Karpas-422 (cell line): ENCODE results near the gene NEGR1. TPM values are rescaled to one million over a fixed set of nuclear protein-coding genes. Genes with fewer than 3 reads are reported as not detected.

ENCODE experiments used
- DNase-seq: peaks from one replicate; pipeline ENCODE4 v3.0.0-alpha.2; 2015
- H2AFZ ChIP-seq: fragments of 200-600 bp; sonication (generic); 2 replicates; pipeline ENCODE4 v1.6.1; 2014; ENCODE audit warnings: antibody characterized with exemption, low read length, mixed read lengths
- H3K27ac ChIP-seq: fragments of 200-600 bp; sonication (generic); 2 replicates; pipeline ENCODE4 v1.5.1; 2014; ENCODE audit warnings: mild to moderate bottlenecking, low read length, moderate library complexity
- H3K27me3 ChIP-seq: fragments of 200-600 bp; sonication (generic); 2 replicates; pipeline ENCODE4 v1.6.1; 2014; ENCODE audit warnings: low read length, mixed read lengths
- H3K36me3 ChIP-seq: fragments of 200-600 bp; sonication (generic); 2 replicates; pipeline ENCODE4 v1.6.1; 2014; ENCODE audit warnings: low read length, mixed read lengths; ENCODE audit not compliant: insufficient read depth
- H3K4me1 ChIP-seq: fragments of 200-600 bp; sonication (generic); 2 replicates; pipeline ENCODE4 v1.6.1; 2014; ENCODE audit warnings: mild to moderate bottlenecking, low read length, mixed read lengths
- H3K4me2 ChIP-seq: fragments of 200-600 bp; sonication (generic); 2 replicates; pipeline ENCODE4 v1.6.1; 2014; ENCODE audit warnings: low read length, low read depth, mild to moderate bottlenecking; ENCODE audit not compliant: poor library complexity, severe bottlenecking
- H3K4me3 ChIP-seq: fragments of 200-600 bp; sonication (generic); 2 replicates; pipeline ENCODE4 v1.5.1; 2014; ENCODE audit warnings: mild to moderate bottlenecking, antibody characterized with exemption, low read length, mixed read lengths
- H3K79me2 ChIP-seq: fragments of 200-600 bp; sonication (generic); 2 replicates; pipeline ENCODE4 v1.6.1; 2014; ENCODE audit warnings: mild to moderate bottlenecking, low read length, mixed read lengths
- H3K9ac ChIP-seq: fragments of 200-600 bp; sonication (generic); 2 replicates; pipeline ENCODE4 v1.6.0; 2014; ENCODE audit warnings: low read length
- H3K9me2 ChIP-seq: fragments of 200-600 bp; sonication (generic), shearing (Covaris generic); replicated peaks from 2 replicates; pipeline ENCODE4 v1.6.0; 2014; ENCODE audit warnings: mild to moderate bottlenecking, low read length, moderate library complexity; ENCODE audit not compliant: insufficient read depth
- H3K9me3 ChIP-seq: fragments of 300-700, 200-600 bp; sonication (generic); 2 replicates; pipeline ENCODE4 v1.6.1; 2014; ENCODE audit warnings: low read length, mixed read lengths
- H4K20me1 ChIP-seq: fragments of 200-600 bp; sonication (generic); 2 replicates; pipeline ENCODE4 v1.6.1; 2014; ENCODE audit warnings: mild to moderate bottlenecking, antibody characterized with exemption, low read length, low read depth; ENCODE audit not compliant: insufficient read depth
- total RNA-seq: library from RNA; depleted of rRNA; stranded (reverse); fragments of >200 nt; shearing (Covaris generic); gene quantifications from 2 replicates; pipeline ENCODE4 v1.2.3, GENCODE V29; 2014; ENCODE audit warnings: low replicate concordance

NEGR1 gene
- total RNA-seq, 1 experiment from 2014 or later: not detected

DNA sequence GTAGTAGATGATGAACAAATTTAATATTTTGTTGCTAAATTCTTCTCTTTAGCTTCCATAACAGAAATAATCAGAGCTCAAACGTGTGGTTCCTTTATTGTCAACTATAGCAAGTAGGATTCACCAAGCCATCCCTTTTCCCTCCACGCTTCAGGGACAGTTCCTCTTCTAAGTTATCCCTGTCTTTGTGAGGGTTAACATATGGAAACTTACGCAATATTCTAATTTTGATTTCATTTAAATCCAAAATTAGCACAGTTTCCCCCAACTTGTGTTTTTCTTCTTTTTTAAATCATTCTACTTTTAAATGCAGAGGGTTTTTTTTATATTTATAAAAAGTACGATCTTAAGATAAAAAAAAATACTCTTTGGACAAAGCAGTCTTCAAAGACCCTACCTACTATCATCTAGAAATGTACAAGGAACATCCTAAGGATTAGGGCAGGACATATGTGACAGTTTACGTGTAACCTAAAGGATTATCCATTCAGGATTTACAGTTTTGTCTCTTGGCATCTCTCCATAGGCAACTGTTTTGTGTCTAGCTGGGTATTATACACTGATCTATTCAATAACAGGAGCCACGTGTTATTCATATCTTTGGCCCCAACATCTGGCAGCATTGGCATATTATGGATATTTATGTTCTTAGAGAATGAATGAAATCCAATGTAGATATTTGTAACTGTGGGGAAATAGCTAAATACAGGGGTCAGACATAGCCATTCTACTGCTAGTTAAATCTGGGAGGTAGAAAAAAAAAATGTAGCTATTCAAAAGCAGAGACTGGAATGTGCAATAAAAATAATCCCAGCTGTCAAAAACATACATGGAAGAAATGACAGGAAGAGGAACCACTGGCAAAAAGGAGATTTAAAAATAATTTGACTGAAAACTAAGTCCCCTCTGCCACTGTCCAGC, 272.9 kb downstream of the NEGR1 start:
- H2AFZ ChIP-seq: no peak overlapping the region
- H3K27ac ChIP-seq: no peak overlapping the region
- H3K27me3 ChIP-seq: no peaks in the 10 kb centered on the region
- H3K4me1 ChIP-seq: no peaks in the 10 kb centered on the region
- H3K4me2 ChIP-seq: no peak overlapping the region
- H3K79me2 ChIP-seq: no peaks in the 10 kb centered on the region
- 0 out of 2 replicates have a peak, but pooled peaks cover 2% of the 10 kb centered on the region for H3K36me3 ChIP-seq
- H3K9me3 ChIP-seq: peaks cover 11% of the 10 kb centered on the region; the same call in 1 of the 2 replicates
- no peaks in the 10 kb centered on the region for H3K9me2 ChIP-seq
- no peaks in the 10 kb centered on the region for H4K20me1 ChIP-seq
- H3K9ac ChIP-seq: no peak overlapping the region
- DNase-seq: no peak
- H3K4me3 ChIP-seq: no peak overlapping the region

DNA sequence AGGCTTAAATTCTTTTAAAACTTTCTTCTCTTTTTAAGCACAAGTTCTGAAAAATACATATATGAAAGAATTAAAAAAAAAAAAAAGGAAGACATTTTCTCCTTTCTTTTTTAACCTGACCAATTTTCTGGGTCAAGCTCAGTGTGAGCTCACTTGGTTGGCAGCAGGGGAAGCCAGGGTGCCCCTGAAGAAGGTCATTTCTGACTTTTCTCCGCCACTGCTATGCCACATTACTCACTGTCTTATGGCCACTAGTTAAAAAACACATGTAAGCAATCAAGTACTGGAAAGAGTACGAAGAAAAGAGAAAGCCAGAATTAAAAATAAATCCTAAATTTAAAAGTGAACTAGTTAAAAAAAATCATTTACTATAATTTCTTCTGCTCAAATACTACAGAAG, 275.0 kb downstream of the NEGR1 start:
- H4K20me1 ChIP-seq: no peaks in the 10 kb centered on the region
- H2AFZ ChIP-seq: no peak overlapping the region
- no peak overlapping the region for H3K4me2 ChIP-seq
- no peaks in the 10 kb centered on the region for H3K27me3 ChIP-seq
- no peak for DNase-seq
- no peaks in the 10 kb centered on the region for H3K9me2 ChIP-seq
- H3K79me2 ChIP-seq: no peaks in the 10 kb centered on the region
- H3K27ac ChIP-seq: no peak overlapping the region
- no peak overlapping the region for H3K9ac ChIP-seq
- peaks cover 8% of the 10 kb centered on the region; the same call in 1 of the 2 replicates for H3K9me3 ChIP-seq
- 0 out of 2 replicates have a peak, but pooled peaks cover 2% of the 10 kb centered on the region for H3K36me3 ChIP-seq
- no peaks in the 10 kb centered on the region for H3K4me1 ChIP-seq
- no peak overlapping the region for H3K4me3 ChIP-seq

DNA sequence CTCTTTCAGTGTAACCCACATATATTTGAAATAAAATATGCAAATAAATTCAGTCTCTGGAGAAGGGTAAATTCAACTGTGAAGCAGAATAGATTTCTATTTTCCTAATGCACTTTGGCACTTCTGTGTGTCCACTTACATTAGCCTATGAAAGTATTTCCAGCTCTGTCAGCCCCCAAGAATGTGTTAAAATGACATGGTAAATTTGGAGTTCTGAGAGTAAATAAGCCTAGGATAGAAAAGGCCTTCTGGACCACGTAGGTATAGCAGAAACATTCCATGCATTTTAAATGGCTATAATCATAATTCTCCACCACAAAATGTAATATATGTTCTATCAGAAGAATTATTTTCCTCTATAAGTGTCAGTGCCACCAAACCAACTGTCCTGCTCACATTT, 276.2 kb downstream of the NEGR1 start:
- Histone ChIP-seq H3K4me2 (no peak overlapping the region), H3K9me2 (no peaks in the 10 kb centered on the region), H3K36me3 (0 out of 2 replicates have a peak, but pooled peaks cover 2% of the 10 kb centered on the region), H3K9ac (no peak overlapping the region), H3K27me3 (no peaks in the 10 kb centered on the region), H3K9me3 (peaks cover 8% of the 10 kb centered on the region; the same call in 1 of the 2 replicates), H3K79me2 (no peaks in the 10 kb centered on the region), H3K27ac (no peak overlapping the region), H3K4me1 (no peaks in the 10 kb centered on the region), H4K20me1 (no peaks in the 10 kb centered on the region), H3K4me3 (no peak overlapping the region), H2AFZ (no peak overlapping the region)
- DNase-seq: no peak

DNA sequence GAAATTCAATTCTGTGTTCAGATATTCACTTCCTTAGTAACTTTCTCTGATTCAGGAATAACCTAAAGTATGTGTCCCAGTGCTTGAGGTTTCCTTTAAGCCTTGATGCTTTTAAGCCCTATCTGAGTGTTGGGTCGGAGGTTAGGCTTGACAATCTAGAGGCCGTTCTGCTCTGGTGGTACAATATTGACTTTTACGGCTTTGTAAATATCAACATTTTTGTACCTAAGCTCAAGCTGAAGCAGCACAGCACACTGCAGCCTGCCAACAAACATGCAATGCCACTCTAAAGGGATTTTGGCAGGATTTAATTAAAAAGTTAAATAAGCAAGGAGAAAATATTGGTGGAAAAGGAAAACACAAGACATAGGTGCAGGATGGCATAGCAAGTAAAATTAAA, 279.2 kb downstream of the NEGR1 start:
- no peaks in the 10 kb centered on the region for H3K27me3 ChIP-seq
- no peak overlapping the region for H3K9ac ChIP-seq
- no peaks in the 10 kb centered on the region for H3K79me2 ChIP-seq
- peaks cover 11% of the 10 kb centered on the region; the same call in 1 of the 2 replicates for H3K9me3 ChIP-seq
- H4K20me1 ChIP-seq: no peaks in the 10 kb centered on the region
- H3K4me3 ChIP-seq: no peak overlapping the region
- H3K36me3 ChIP-seq: no peaks in the 10 kb centered on the region
- H3K9me2 ChIP-seq: no peaks in the 10 kb centered on the region
- no peak for DNase-seq
- H3K4me1 ChIP-seq: no peaks in the 10 kb centered on the region
- no peak overlapping the region for H3K27ac ChIP-seq
- H2AFZ ChIP-seq: no peak overlapping the region
- no peak overlapping the region for H3K4me2 ChIP-seq

DNA sequence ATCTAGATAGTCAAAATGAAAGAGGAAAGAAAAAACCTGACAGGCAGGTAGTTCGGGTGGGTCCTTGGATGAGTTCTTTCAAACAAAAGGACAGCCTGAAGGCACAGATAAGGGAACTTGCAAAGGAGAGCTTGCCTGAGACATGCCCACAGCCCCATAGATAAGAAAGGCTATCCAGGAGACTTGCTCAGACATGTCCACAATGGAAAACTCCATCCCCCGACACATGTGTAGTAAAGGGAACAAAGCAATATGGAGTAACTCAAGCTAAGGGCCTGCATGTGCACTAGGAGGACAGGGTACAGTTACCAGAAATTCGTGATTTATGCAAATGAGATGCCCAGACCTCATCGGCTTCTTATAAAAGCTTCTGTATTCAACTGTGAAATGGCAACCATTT, 281.5 kb downstream of the NEGR1 start:
- Histone ChIP-seq H3K9me2 (no peaks in the 10 kb centered on the region), H3K79me2 (no peaks in the 10 kb centered on the region), H3K9ac (no peak overlapping the region), H3K4me1 (no peaks in the 10 kb centered on the region), H3K27ac (no peak overlapping the region), H4K20me1 (no peaks in the 10 kb centered on the region), H3K4me2 (no peak overlapping the region), H3K9me3 (peaks cover 16% of the 10 kb centered on the region; the same call in 1 of the 2 replicates), H3K27me3 (no peaks in the 10 kb centered on the region), H3K4me3 (no peak overlapping the region), H2AFZ (no peak overlapping the region), H3K36me3 (no peaks in the 10 kb centered on the region)
- DNase-seq: no peak

DNA sequence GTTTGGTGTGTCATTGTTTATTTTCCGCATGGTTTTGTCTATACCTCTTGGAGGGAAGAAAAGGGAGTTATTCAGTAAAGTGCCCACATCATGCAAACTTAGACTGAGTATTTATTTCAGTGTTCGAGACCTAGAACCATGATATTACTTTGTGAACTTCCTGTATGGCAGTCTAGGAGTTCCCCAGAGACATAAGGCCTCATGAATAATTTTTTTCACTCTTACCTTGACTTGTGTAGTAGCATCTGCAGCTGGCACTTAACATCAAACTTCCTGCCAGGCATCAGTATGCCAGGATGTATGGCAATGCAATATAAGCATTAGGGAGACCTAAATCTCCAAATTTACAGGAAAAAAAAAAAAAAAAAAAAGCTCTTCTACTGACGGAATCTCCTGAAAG, 287.7 kb downstream of the NEGR1 start:
- no peak for DNase-seq
- Histone ChIP-seq H3K36me3 (no peaks in the 10 kb centered on the region), H3K4me3 (no peak overlapping the region), H3K9ac (no peak overlapping the region), H2AFZ (no peak overlapping the region), H3K27me3 (no peaks in the 10 kb centered on the region), H3K27ac (no peak overlapping the region), H3K9me2 (no peaks in the 10 kb centered on the region), H3K4me2 (no peak overlapping the region), H3K79me2 (no peaks in the 10 kb centered on the region), H3K9me3 (peaks cover 18% of the 10 kb centered on the region; the same call in 1 of the 2 replicates), H4K20me1 (no peaks in the 10 kb centered on the region), H3K4me1 (no peaks in the 10 kb centered on the region)

DNA sequence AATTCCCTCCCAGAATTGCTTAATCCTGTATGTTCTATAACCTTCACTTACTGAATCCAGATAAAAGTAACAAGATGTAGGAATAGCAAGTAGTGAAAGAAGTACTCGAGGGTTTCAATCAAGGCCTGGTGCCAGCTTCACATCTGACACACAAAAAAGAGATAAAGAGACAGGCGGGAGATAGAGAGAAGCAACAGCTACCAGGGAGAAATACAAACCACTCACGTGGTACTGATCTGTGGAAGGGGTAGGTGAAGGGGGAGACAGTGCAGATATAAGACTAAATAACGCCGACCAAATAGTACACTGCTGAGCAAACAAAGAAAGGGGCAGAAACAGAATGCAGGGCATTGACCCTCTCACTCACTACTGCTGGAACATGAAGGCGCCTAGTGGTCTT, 295.2 kb downstream of the NEGR1 start:
- Histone ChIP-seq H2AFZ (no peak overlapping the region), H3K9me3 (peaks cover 21% of the 10 kb centered on the region), H3K9me2 (no peaks in the 10 kb centered on the region), H3K4me2 (no peak overlapping the region), H3K9ac (no peak overlapping the region), H3K36me3 (no peaks in the 10 kb centered on the region), H3K27me3 (no peaks in the 10 kb centered on the region), H3K4me3 (no peak overlapping the region), H3K4me1 (no peaks in the 10 kb centered on the region), H3K79me2 (no peaks in the 10 kb centered on the region), H4K20me1 (no peaks in the 10 kb centered on the region), H3K27ac (no peak overlapping the region)
- DNase-seq: no peak

DNA sequence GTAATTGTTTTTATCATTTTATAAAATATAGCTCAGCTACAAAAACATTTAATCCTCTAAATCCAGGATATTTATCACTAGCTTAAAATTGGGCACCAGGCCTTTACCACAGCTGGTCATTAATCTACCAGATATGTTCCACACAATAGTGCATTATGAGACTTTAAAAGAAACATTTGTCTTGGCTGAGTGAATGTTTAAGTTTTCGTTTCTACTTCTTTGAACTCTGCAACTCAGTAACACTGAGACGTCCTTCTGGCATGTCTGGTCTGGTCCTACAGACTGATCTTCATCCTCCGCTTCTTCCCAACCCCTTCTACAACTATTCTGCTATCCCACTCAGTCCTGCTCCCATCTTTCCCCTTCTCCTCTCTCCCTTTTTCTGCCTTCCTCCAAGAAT, 296.2 kb downstream of the NEGR1 start:
- H3K9me2 ChIP-seq: no peaks in the 10 kb centered on the region
- no peak overlapping the region for H3K4me3 ChIP-seq
- peaks cover 27% of the 10 kb centered on the region for H3K9me3 ChIP-seq
- H2AFZ ChIP-seq: no peak overlapping the region
- DNase-seq: no peak
- H3K79me2 ChIP-seq: no peaks in the 10 kb centered on the region
- no peaks in the 10 kb centered on the region for H4K20me1 ChIP-seq
- no peak overlapping the region for H3K27ac ChIP-seq
- no peak overlapping the region for H3K9ac ChIP-seq
- no peaks in the 10 kb centered on the region for H3K4me1 ChIP-seq
- H3K36me3 ChIP-seq: no peaks in the 10 kb centered on the region
- H3K4me2 ChIP-seq: no peak overlapping the region
- H3K27me3 ChIP-seq: no peaks in the 10 kb centered on the region
